Esophagus squamous epithelium (tissue), 5 donors: ENCODE measurements around the gene POR. TPM values are rescaled to one million over a fixed set of nuclear protein-coding genes. Genes with fewer than 3 reads are reported as not detected.

Source experiments
- DNase-seq: peaks from one replicate; lab custom pipeline; 2025; lab: John Stamatoyannopoulos, UW
- H3K27ac ChIP-seq, 4 donors: fragments of 200-600 bp; sonication (generic); one replicate each; pipeline ENCODE4 v1.5.1; 2016 to 2019; ENCODE audit warnings: mild to moderate bottlenecking in 1 of 4
- H3K27me3 ChIP-seq, 4 donors: fragments of 200-600 bp; sonication (generic); 1 replicate in 3 of 4; 2 replicates in 1 of 4; pipeline versions ENCODE4 v1.5.1 to v1.6.0; 2017 to 2021; ENCODE audit warnings: antibody characterized with exemption in 1 of 4
- H3K36me3 ChIP-seq, 3 donors: fragments of 200-600 bp; sonication (generic); one replicate each; pipeline ENCODE4 v1.5.1; 2016 to 2019
- H3K4me1 ChIP-seq, 3 donors: fragments of 200-600 bp; sonication (generic); one replicate each; pipeline ENCODE4 v1.5.1; 2017 to 2019
- H3K4me3 ChIP-seq, 4 donors: fragments of 200-600 bp; sonication (generic); 1 replicate in 3 of 4; 2 replicates in 1 of 4; pipeline ENCODE4 v1.5.1; 2016 to 2019; ENCODE audit warnings: mild to moderate bottlenecking in 2 of 4, moderate library complexity in 1 of 4
- H3K9me3 ChIP-seq, 3 donors: fragments of 200-600 bp; sonication (generic); one replicate each; pipeline ENCODE4 v1.5.1; 2016 to 2019
- POLR2A ChIP-seq, 4 donors: fragments of 450-650 bp; IDR thresholded peaks; one replicate each; pipeline ENCODE4 v1.6.1; 2017; ENCODE audit warnings: antibody characterized with exemption in 4 of 4, mild to moderate bottlenecking in 4 of 4, moderate library complexity in 3 of 4
- WGBS, 2 donors: methylation state at CpG; one replicate each; pipeline ENCODE4 v1.1.5; 2018; 5-methylcytosine and 5-hydroxymethylcytosine counted together
- intact Hi-C: fragments of 100-400 bp; cut with DNase I; formaldehyde crosslinking; loops from one replicate; pipeline ENCODE4 v1.15.0; 2022
- total RNA-seq, 4 donors: library from RNA; depleted of rRNA; stranded (reverse); fragments of >200 nt; gene quantifications; one replicate each; pipeline ENCODE4 v1.1.0, GENCODE V29; 2016
- TF ChIP-seq, protein P1 (sequence below), 6 experiments: fragments of 450-650 bp in 4 of 6; fragments of 200-600 bp in 2 of 6; sonication (generic) in 2 of 6; IDR thresholded peaks; one replicate each; pipeline ENCODE4 v1.5.1; 2016 to 2019; ENCODE audit warnings: antibody characterized with exemption in 6 of 6, mild to moderate bottlenecking in 4 of 6, moderate library complexity in 4 of 6
- donor health status: DM: yes; HTN: yes; CAD: no.

The POR gene
- total RNA-seq, 4 donors from 2014 or later = 71.0 to 116 (median 81.6) TPM

GRCh38 chr7:75985518-75986146, 70.7 kb downstream of the POR start:
- 100% methylated on average over 6 of the region's 41 CpGs; no CpG with 5 or more reads in 1 of the 2 donors for WGBS, 2 donors
- H3K9me3 ChIP-seq = no peaks in the 10 kb centered on the region
- TF ChIP-seq POLR2A (IDR thresholded peaks at IDR 0.05) = no peak
- TF ChIP-seq, protein P1, sequence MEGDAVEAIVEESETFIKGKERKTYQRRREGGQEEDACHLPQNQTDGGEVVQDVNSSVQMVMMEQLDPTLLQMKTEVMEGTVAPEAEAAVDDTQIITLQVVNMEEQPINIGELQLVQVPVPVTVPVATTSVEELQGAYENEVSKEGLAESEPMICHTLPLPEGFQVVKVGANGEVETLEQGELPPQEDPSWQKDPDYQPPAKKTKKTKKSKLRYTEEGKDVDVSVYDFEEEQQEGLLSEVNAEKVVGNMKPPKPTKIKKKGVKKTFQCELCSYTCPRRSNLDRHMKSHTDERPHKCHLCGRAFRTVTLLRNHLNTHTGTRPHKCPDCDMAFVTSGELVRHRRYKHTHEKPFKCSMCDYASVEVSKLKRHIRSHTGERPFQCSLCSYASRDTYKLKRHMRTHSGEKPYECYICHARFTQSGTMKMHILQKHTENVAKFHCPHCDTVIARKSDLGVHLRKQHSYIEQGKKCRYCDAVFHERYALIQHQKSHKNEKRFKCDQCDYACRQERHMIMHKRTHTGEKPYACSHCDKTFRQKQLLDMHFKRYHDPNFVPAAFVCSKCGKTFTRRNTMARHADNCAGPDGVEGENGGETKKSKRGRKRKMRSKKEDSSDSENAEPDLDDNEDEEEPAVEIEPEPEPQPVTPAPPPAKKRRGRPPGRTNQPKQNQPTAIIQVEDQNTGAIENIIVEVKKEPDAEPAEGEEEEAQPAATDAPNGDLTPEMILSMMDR (IDR thresholded peaks at IDR 0.05) = no peak
- H3K36me3 ChIP-seq = peaks cover 40 to 77% (median 54%) of the 10 kb centered on the region in 3 donors
- H3K27me3 ChIP-seq = no peaks in the 10 kb centered on the region
- H3K4me1 ChIP-seq = peaks cover 0 to 36% (median 11%) of the 10 kb centered on the region in 3 donors
- intact Hi-C loops = no loop called here
- H3K4me3 ChIP-seq = no peak overlapping the region
- DNase-seq = no peak
- peak overlapping the region in 1 of 4 donors; percentile 9 for H3K27ac ChIP-seq

- H3K36me3 ChIP-seq = peaks cover 36 to 71% (median 48%) of the 10 kb centered on the region in 3 donors
- WGBS, 2 donors = 79% methylated on average over 11 of the region's 20 CpGs; no CpG with 5 or more reads in 1 of the 2 donors
Observed at GRCh38 chr7:75986147-75986781, 71.3 kb downstream of the POR start.

GRCh38 chr7:75987026-75987804, 72.3 kb downstream of the POR start:
- peaks cover 29 to 67% (median 39%) of the 10 kb centered on the region in 3 donors for H3K36me3 ChIP-seq
- no peak overlapping the region for H3K27ac ChIP-seq
- WGBS, 2 donors = 81 to 91% methylated on average over 7 to 19 of the region's 32 CpGs
- no peak overlapping the region for H3K4me3 ChIP-seq
- no peaks in the 10 kb centered on the region for H3K27me3 ChIP-seq
- intact Hi-C loops = no loop called here
- H3K9me3 ChIP-seq = no peaks in the 10 kb centered on the region
- TF ChIP-seq, protein P1 (IDR thresholded peaks at IDR 0.05) = no peak
- TF ChIP-seq POLR2A (IDR thresholded peaks at IDR 0.05) = no peak
- DNase-seq = no peak
- H3K4me1 ChIP-seq = peaks cover 3 to 37% (median 9%) of the 10 kb centered on the region in 3 donors

More at GRCh38 chr7:75986147-75986781, 71.3 kb downstream of the POR start:
- Histone ChIP-seq H3K27me3 (no peaks in the 10 kb centered on the region), H3K4me1 (peaks cover 0 to 36% (median 9%) of the 10 kb centered on the region in 3 donors), H3K27ac (no peak overlapping the region), H3K4me3 (no peak overlapping the region), H3K9me3 (no peaks in the 10 kb centered on the region)
- intact Hi-C loops = no loop called here
- no peak for TF ChIP-seq POLR2A (IDR thresholded peaks at IDR 0.05)
- TF ChIP-seq, protein P1 (IDR thresholded peaks at IDR 0.05) = no peak
- DNase-seq = no peak

DNA sequence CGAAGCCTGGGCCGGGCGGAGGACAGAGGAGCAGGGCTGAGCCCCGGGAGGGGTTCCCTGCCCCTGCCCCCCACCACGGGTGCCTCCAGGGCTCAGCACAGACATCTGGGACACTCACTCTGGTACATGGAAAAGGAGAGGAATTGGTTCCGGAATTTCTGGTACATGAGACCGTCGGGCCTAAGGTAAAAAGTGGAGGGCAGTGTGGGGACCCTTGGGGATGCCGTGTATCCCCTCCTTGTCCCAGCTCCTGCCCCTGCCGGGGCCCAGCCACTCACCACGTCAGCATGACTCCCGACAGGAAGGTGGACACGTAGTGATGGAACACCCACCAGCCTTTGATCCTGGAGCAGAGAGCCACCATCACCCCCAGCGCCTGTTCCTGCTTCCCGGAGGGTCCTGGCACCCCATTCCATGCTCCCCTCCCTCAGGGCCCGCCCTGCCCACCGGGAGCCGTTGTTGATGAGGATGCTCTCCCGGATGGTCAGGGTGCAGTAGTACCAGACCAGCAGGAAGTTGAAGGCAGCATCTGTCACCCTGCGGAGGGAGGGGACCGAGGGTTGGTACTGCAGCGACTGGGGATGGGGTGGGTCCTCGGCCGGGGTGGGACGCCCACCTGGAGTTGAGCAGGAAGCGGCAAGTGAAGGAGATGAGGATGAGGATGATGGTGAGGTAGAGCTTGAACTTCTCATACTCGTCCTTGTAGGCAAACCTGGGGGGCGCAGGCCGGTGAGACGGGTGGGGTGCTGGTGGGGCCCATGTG, 73.0 kb downstream of the POR start:
- Histone ChIP-seq H3K27ac (peak overlapping the region in 1 of 4 donors; percentile 7), H3K4me1 (peaks cover 3 to 40% (median 10%) of the 10 kb centered on the region in 3 donors), H3K4me3 (no peak overlapping the region), H3K27me3 (no peaks in the 10 kb centered on the region), H3K9me3 (no peaks in the 10 kb centered on the region), H3K36me3 (peaks cover 29 to 60% (median 34%) of the 10 kb centered on the region in 3 donors)
- TF ChIP-seq POLR2A (IDR thresholded peaks at IDR 0.05) = no peak
- TF ChIP-seq, protein P1 (IDR thresholded peaks at IDR 0.05) = no peak
- WGBS, 2 donors = 86 to 88% methylated on average over 5 to 24 of the region's 30 CpGs
- DNase-seq = no peak
- intact Hi-C loops = no loop called here
